Measurements from ENCODE around the gene KLHL28. TPM values are rescaled to one million over a fixed set of nuclear protein-coding genes. Genes with fewer than 3 reads are reported as not detected.

The KLHL28 gene
- total and polyA plus RNA-seq, 10 of the 15 experiments (the other 5 are each of a cell fraction or from before 2014, with no cell fraction given), result 2.7 to 9.8 (median 6.2) TPM

DNA sequence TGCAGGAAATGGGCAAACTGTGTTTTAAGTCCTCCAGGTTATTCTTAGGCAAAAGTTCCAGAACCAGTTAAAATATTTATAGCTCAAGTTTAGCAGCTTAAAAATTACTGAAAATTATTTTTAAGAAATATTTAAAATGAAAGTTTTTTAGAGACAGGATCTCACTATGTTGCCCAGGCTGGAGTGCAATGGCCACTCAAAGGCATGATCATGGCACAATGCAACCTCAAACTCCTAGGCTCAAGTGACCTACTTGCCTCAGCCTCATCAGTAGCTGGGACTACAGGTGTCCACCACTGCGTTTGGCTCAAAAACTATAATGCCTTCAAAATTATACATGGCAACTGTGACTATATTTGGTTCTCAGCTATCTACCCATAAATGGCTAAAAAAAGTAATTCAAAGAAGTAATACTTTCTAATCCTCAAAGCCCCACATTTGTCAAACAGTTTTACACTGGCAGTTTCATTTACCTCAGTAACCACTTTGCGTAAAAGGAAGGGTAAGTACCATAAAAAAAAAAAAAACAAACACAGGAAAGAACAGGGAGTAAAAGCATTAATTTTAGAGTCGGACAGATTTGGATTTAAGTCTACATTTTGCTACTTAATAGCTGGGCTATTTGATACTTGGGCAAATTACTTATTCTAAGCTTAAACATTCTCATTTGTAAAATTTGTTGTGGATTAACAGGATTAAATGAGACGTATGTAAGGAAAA, 9.2 kb downstream of the KLHL28 start:
- H3K4me1 ChIP-seq (ENCODE audit: control insufficient read depth, insufficient read depth, low read length), result no peaks in the 10 kb centered on the region
- no peak overlapping the region for H3K4me3 ChIP-seq
- TF ChIP-seq NR2F1 (conservative IDR thresholded peaks at IDR 0.05), result no peak
- TF ChIP-seq ZNF384 (IDR thresholded peaks at IDR 0.05; ENCODE audit: borderline replicate concordance, low read depth, low read length), result 0 out of 2 replicates have a peak, but pooled peaks have one; percentile 4
- no peak overlapping the region for H2AFZ ChIP-seq (ENCODE audit: control insufficient read depth, low read depth, low read length)
- ChIA-PET CTCF (interaction anchor here (0.6 kb wide), 1 partner anchor 24 kb away, joined by 3 read pairs; no protein-coding TSS in a partner anchor), RAD21 (ENCODE audit: unreplicated experiment) (interaction anchor here (0.7 kb wide), 1 partner anchor 9 kb away, joined by 4 read pairs; the partner anchor contains the start of genes KLHL28 and TOGARAM1), SMC1A (ENCODE audit: uncharacterized antibody, unreplicated experiment) (interaction anchor here (0.6 to 1.2 kb wide), 4 partner anchors 9 to 259 kb away, joined by 3 to 5 read pairs (median 3); partner anchors contain the start of gene KLHL28), POLR2A (interaction anchor here (0.6 to 1.0 kb wide), 2 partner anchors 9 to 17 kb away, joined by 3 read pairs; partner anchors contain the start of gene KLHL28)
- BruUV-seq (replicated peaks), result no TSS peak
- no peak for FAIRE-seq
- peaks cover 0 to 2% of the 10 kb centered on the region in 2 experiments; a peak in 1 of 4 replicates for H3K36me3 ChIP-seq (ENCODE audit: control insufficient read depth in 2 of 2, insufficient read depth in 2 of 2, low read length in 1 of 2)
- H3K4me2 ChIP-seq (ENCODE audit: control insufficient read depth, insufficient read depth), result no peak overlapping the region
- no peaks in the 10 kb centered on the region for H4K20me1 ChIP-seq (ENCODE audit: control insufficient read depth, insufficient read depth)
- in situ Hi-C loops (cut with MboI), result no loop called here
- no peaks in the 10 kb centered on the region; the same call in 2 of the 3 replicates for H3K9me3 ChIP-seq (replicated peaks; ENCODE audit: control insufficient read depth, insufficient read depth, low read length)
- no peaks in the 10 kb centered on the region for H3K27me3 ChIP-seq (replicated peaks in 1 of 2; ENCODE audit: control insufficient read depth in 2 of 2, insufficient read depth in 2 of 2, low read length in 1 of 2)
- H3K9ac ChIP-seq (ENCODE audit: control insufficient read depth, insufficient read depth, low read length), result no peak overlapping the region
- peaks cover 34% of the 10 kb centered on the region for H3K79me2 ChIP-seq (ENCODE audit: control insufficient read depth, insufficient read depth, low read length)
- 98% methylated on average over 4 of the region's 4 CpGs for whole genome bisulfite sequencing (ENCODE audit: insufficient coverage, insufficient replicate concordance, low lambda C conversion rate, missing lambda C conversion rate)
- ATAC-seq, result no peak
- intact Hi-C loops (cut with micrococcal nuclease; ENCODE audit: unreplicated experiment), result no loop called here
- H3K27ac ChIP-seq (ENCODE audit: control insufficient read depth, insufficient read depth), result no peak overlapping the region
- DNase-seq (ENCODE audit: low read depth, low spot score), result no peak

DNA sequence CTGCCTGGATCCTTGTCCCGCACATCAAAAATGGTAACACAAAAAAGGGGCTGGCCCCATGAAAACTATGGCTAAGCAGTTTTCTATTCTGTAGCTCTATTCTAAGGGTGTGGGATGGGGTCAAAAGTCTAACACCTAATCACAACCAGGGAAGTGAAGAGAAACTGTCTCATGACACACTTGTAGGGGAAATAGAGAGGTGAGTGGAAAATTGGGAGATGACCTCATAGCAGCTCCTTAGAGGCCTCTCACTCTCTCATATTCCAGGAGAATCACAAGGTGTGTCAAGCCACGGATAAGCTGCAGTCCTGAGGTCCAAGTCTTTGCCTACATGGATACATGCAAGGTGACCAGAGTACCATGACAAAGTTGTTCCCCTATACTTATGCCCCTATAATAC, 10.7 kb downstream of the KLHL28 start:
- ChIA-PET RAD21 (ENCODE audit: unreplicated experiment) (interaction anchor here (0.7 kb wide), 1 partner anchor 12 kb away, joined by 3 read pairs; no protein-coding TSS in a partner anchor), CTCF (interaction anchor here (0.8 kb wide), 1 partner anchor 37 kb away, joined by 4 read pairs; no protein-coding TSS in a partner anchor), POLR2A (no interaction called here), SMC1A (ENCODE audit: uncharacterized antibody, unreplicated experiment) (interaction anchor here (0.8 kb wide), 1 partner anchor 20 kb away, joined by 3 read pairs; no protein-coding TSS in a partner anchor)
- FAIRE-seq (no peak), ATAC-seq (peak; percentile 18; the same call in 1 of the 3 replicates), DNase-seq (ENCODE audit: low read depth, low spot score) (no peak)
- Histone ChIP-seq H3K4me3 (no peak overlapping the region), H3K27me3 (replicated peaks in 1 of 2; ENCODE audit: control insufficient read depth in 2 of 2, insufficient read depth in 2 of 2, low read length in 1 of 2) (no peaks in the 10 kb centered on the region), H3K27ac (ENCODE audit: control insufficient read depth, insufficient read depth) (no peak overlapping the region), H3K4me2 (ENCODE audit: control insufficient read depth, insufficient read depth) (no peak overlapping the region), H3K9ac (ENCODE audit: control insufficient read depth, insufficient read depth, low read length) (no peak overlapping the region), H3K36me3 (ENCODE audit: control insufficient read depth in 2 of 2, insufficient read depth in 2 of 2, low read length in 1 of 2) (peaks cover 0 to 5% of the 10 kb centered on the region in 2 experiments; a peak in 1 of 4 replicates), H3K79me2 (ENCODE audit: control insufficient read depth, insufficient read depth, low read length) (peaks cover 19% of the 10 kb centered on the region), H2AFZ (ENCODE audit: control insufficient read depth, low read depth, low read length) (no peak overlapping the region), H3K4me1 (ENCODE audit: control insufficient read depth, insufficient read depth, low read length) (no peaks in the 10 kb centered on the region), H3K9me3 (replicated peaks; ENCODE audit: control insufficient read depth, insufficient read depth, low read length) (no peaks in the 10 kb centered on the region; the same call in 2 of the 3 replicates), H4K20me1 (ENCODE audit: control insufficient read depth, insufficient read depth) (no peaks in the 10 kb centered on the region)
- WGBS (ENCODE audit: insufficient coverage, insufficient replicate concordance, low lambda C conversion rate, missing lambda C conversion rate), result 97% methylated on average over 2 of the region's 2 CpGs
- no TSS peak for BruUV-seq (replicated peaks)
- in situ Hi-C loops (cut with MboI), result no loop called here
- intact Hi-C loops (cut with micrococcal nuclease; ENCODE audit: unreplicated experiment), result no loop called here
- TF ChIP-seq, protein P1, sequence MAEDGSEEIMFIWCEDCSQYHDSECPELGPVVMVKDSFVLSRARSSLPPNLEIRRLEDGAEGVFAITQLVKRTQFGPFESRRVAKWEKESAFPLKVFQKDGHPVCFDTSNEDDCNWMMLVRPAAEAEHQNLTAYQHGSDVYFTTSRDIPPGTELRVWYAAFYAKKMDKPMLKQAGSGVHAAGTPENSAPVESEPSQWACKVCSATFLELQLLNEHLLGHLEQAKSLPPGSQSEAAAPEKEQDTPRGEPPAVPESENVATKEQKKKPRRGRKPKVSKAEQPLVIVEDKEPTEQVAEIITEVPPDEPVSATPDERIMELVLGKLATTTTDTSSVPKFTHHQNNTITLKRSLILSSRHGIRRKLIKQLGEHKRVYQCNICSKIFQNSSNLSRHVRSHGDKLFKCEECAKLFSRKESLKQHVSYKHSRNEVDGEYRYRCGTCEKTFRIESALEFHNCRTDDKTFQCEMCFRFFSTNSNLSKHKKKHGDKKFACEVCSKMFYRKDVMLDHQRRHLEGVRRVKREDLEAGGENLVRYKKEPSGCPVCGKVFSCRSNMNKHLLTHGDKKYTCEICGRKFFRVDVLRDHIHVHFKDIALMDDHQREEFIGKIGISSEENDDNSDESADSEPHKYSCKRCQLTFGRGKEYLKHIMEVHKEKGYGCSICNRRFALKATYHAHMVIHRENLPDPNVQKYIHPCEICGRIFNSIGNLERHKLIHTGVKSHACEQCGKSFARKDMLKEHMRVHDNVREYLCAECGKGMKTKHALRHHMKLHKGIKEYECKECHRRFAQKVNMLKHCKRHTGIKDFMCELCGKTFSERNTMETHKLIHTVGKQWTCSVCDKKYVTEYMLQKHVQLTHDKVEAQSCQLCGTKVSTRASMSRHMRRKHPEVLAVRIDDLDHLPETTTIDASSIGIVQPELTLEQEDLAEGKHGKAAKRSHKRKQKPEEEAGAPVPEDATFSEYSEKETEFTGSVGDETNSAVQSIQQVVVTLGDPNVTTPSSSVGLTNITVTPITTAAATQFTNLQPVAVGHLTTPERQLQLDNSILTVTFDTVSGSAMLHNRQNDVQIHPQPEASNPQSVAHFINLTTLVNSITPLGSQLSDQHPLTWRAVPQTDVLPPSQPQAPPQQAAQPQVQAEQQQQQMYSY (CRISPR knock-in tag; IDR thresholded peaks at IDR 0.05), result no peak
- TF ChIP-seq CBX3 (IDR thresholded peaks at IDR 0.05; ENCODE audit: borderline replicate concordance, low read depth), result no peak
- TF ChIP-seq SPI1 (IDR thresholded peaks at IDR 0.05; ENCODE audit: borderline replicate concordance, insufficient read depth, low read depth, low read length), result no peak
- no peak for TF ChIP-seq SUZ12 (IDR thresholded peaks at IDR 0.05; ENCODE audit: unreplicated experiment)
- TF ChIP-seq ZZZ3 (IDR thresholded peaks at IDR 0.05; ENCODE audit: control insufficient read depth, insufficient read length, low read depth), result no peak

Measured in GM12878 (cell line).